HL-60/S4 treated with phorbol 12-myristate 13-acetate at 8.2 ng/mL for 4 days and 3 days (cell line): Measurements from ENCODE around the gene UNC119B.

ENCODE experiments used
- in situ Hi-C: fragments of 300-500 bp; cut with MboI; formaldehyde crosslinking; loops from 2 replicates; pipeline ENCODE4 v1.15.0; 2022; ENCODE audit warnings: low sequenced_read_pairs

UNC119B gene

DNA sequence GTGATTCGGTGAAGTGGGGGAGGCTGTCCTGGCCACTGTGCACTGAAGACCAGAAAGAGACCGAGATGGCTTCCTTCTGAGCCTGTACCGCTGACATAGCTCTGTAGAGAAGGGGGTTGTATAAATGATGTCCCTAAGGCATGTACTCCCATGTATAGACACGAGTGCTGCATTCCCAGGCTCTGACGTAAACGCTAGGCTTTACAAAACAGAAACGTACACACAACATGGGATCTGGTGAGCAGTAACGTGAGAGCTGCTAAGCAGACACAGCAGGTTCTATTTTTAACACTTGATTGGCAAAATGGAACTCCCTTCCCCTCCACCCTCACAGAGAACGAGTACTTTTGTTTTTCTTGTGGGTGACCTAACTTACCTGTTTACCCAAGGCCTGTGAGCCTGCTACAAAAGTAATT is 51.3 kb downstream of the UNC119B start:
- in situ Hi-C loops, result no loop called here

DNA sequence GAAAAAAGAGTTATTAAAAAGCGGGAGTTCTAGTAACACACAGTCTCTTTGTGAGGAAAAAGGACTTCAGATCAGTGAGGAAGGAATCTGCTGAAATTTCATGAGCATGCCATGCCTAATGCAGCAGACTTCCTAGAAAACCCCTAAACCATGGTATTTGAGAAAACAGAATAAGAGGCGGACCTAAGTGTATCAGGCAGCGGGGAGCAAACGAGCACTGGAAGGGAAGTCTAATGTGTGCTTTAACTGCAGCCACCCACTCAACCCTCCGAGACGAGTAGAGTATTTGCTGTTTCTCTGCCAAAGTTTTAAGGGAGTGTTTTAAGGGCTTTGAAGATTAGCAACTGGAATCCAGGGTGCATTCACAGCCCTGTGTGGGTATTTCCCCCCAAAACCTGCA is 51.8 kb downstream of the UNC119B start:
- in situ Hi-C loops, result no loop called here

DNA sequence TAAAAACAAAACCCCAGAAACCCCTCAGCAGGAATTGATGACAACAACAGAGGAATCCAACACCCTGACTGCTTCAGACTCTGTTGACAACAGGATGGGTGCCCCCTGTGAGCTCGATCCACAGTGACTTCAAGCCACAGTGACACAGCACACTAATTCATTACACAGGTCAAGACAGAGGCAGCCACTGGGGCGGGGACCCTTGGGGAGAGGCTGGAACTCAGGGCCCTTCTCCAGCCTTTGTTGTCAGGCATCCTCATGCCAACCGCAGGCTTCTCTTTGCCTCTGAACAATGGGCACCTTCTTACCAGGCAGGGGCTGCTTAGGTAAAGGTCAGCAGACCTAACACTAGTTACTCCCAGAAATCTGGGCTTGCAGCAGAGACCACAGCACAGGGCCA is 53.0 kb downstream of the UNC119B start:
- in situ Hi-C loops, result no loop called here

GRCh38 chr12:120764816-120765215 is 54.6 kb downstream of the UNC119B start:
- in situ Hi-C loops, result no loop called here

GRCh38 chr12:120766566-120766965 is 56.3 kb downstream of the UNC119B start:
- in situ Hi-C loops, result no loop called here

GRCh38 chr12:120767071-120768024 is 57.1 kb downstream of the UNC119B start:
- in situ Hi-C loops, result no loop called here

- in situ Hi-C loops, result no loop called here
These were observed 60.8 kb downstream of the UNC119B start for GRCh38 chr12:120771097-120771496.
